A204.1 (cell line): ENCODE measurements around the gene DCHS1.

Experiments used
- FAIRE-seq: peaks from 2 replicates; lab custom pipeline; 2012; peaks lifted over from hg19 to GRCh38; lab: Jason Lieb, UNC

DCHS1 gene

GRCh38 chr11:6627762-6628241 lies 27.8 kb downstream of the DCHS1 start:
- FAIRE-seq, result no peak

DNA sequence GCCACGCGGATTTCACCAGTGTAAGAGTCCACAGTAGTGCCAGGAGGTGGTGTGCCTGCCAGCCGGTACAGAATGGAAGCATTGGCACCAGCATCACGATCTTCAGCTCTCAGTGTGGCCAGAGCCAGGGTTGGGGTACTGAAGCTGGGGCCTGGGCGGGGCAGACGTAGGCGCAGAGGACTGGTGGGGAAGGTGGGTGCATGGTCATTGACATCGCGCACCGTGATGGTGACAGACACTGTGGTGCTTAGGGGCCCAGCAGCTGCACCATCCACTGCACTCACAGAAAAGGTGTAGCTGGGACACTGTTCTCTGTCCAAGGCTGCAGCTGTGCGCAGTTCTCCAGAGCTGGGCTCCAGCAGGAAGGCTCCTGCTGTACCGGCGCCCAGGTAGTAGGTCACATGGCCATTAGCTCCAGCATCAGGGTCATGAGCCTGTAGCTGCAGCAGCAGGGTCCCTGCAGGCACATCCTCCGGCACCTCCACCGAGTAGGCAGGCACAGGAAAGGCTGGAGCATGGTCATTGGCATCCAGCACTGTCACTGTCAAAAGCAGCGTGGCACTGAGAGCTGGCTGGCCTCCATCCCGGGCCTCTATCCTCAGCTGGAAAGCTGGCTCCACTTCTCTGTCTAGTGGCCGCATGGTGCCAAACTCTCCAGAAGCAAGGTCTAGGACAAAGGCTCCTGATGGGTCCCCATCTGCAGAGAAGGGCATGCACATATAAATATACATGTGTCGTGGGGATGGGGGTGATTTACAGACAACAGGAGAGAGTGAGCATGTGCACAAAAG lies 28.4 kb downstream of the DCHS1 start:
- FAIRE-seq, result no peak

DNA sequence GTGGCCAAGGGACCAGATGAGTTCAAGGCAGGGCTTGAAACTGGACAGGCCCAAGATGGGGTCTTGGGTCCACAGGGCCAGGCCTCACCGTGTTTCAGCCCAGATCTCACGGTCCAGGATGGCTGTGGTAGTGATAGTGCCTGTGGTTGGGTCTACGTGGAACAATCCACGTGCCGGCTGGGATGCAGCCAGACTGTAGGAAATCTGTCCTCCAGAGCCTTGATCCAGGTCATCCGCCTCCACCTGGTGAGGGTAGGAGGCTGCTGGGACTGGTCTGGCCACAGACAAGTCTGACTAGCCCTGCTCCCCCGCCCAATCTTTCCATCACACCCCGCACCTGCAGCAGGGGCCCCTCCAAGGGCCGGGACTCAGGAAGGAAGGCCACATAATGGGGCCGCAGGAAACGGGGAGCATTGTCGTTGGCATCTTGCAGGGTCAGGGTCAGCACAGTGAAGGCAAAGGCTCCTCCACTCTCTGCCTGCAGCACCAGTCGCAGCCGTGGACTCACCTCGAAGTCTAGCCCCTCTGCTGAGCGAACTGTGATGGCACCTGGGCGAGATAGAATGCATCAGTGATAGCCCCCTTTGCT lies 29.7 kb downstream of the DCHS1 start:
- FAIRE-seq, result no peak

GRCh38 chr11:6625156-6625831 lies 30.3 kb downstream of the DCHS1 start:
- FAIRE-seq, result no peak

DNA sequence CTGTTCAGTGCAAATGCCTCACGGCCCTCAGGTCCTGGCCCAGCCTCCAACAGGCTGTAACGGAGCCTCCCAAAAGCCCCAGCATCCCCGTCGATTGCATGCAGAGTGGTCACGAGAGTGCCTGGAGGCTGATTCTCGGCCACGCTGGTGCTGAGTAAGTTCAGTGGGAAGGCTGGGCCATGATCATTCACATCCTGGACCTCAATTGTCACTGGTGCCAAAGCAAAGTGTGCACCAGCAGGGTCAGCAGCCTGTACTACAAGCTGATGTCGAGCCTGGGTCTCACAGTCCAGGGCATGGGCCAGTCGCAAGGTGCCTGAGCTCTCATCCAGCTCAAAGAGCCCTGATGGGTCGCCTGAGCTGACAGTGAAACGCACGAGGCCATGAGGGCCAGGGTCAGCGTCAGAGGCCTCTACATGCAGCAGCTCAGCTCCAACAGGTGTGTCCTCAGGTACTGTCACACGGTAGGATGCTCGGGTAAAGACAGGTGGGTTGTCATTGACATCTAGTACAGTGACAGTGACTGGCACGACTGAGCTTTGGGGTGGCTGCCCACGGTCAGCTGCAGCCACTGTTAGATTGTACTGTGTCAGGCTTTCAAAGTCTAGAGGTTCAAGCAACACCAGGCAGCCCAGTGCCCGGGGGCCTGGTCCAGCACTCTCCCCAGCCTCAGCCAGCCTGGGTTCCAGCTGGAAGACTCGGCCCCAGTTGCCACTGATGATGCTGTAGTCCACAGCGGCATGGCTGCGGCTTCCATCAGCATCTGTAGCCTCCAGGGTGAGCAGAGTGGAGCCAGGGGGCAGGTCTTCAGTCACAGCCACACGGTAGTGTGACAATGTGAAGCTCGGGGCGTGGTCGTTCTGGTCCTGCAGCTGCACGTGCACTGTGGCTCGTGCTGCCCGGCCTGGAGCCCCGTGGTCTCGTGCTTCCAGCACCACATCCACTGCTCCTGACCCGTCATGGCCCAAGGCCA lies 31.9 kb downstream of the DCHS1 start:
- FAIRE-seq, result no peak

DNA sequence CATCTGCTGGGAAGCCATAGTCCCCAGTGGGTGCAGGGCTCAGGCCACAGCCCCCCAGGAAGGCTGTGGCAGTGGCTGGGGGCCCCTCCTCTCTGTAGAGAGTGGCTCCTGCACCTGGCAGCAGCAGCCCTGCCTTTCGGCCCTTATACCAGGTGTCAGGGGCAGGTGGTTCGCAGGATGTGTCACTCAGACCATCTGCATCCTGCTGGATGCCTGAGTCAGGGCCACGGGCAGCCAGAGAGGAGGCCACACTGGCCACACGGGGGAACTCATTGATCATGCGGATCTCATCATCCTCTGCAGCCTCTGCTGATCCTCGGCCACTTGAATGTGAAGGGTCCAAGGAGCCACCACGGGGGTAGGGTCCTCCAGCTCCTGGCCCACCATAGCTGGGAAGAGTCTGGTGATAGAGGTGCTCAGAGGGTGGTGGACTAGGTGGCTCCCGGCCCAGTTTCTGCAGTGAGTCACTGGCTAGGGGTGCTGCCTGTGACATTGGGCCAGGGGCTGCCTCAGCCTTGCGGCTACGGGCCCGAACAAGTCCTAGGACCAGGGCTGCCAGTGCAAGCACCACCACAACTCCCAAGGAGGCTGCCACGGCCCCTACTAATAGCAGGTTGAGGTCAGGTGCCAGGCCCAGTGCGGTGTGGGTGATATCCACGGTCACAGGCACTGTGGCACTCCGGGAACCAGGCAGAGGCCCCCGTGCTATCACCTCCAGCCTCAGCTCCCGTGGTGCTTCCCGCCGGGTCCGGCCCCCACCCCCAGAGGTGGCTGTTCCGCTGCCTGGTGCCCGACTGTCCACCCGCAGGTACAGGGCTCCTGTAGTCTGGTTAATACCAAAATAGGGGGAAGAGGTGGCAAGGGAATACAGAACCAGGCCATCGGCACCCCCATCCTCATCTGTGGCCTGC lies 33.1 kb downstream of the DCHS1 start:
- no peak for FAIRE-seq

DNA sequence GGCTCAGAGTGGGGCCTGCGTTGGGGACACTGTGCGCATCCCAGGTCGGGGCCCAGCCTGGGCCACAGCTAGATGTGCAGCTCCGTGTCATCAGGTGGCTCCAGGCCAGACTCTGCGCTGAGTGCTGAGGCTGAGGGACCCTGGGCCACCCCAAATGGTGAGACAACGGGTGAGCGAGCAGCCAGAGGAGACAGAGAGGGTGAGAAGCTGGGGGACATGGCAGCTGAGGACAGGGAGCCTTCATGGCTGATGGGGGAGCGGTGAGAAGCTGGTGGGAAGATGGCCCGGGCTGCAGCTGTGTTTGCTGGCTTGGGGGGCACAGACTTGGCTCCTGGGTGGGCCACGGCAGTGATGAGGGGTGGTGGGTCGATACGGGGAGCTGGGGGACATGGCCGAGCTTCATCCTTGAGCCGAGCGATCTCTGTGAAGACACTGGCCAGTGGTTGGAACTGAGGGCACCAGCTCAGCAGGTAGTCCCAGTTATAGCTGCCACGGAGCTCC lies 33.8 kb downstream of the DCHS1 start:
- no peak for FAIRE-seq

- FAIRE-seq, result no peak
Measured at GRCh38 chr11:6620636-6621035, 35.0 kb downstream of the DCHS1 start.

GRCh38 chr11:6619004-6619745 lies 36.4 kb downstream of the DCHS1 start, which contains the start of gene TPP1:
TSS of gene TPP1 (minus strand) at chr11:6619422. CDS start at chr11:6619400, 22 bp downstream.
- FAIRE-seq, result peak; percentile 88

GRCh38 chr11:6618117-6619003 lies 37.2 kb downstream of the DCHS1 start:
- no peak for FAIRE-seq

DNA sequence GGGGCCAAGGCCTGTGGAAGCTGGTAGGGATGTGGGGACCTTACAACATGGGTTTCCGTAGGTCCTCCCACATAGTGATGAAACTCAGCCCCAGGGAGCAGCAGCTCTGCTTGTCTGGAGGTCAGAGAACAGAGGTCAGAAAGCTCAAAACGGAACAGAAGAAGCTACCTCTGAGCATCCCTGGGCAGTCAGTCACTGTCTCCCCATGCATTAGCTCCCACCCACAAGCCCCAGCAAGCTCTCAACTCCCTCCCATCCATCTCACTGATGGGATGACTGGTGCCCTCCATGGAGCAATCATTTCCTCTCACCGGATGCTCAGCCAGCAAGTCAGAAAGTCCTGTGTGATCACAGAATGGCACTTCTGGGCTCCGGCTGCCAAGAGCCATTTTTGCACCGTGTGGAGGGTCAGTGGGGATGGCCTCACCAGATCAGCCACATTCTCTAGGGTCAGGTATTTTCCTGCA lies 38.3 kb downstream of the DCHS1 start:
- no peak for FAIRE-seq

DNA sequence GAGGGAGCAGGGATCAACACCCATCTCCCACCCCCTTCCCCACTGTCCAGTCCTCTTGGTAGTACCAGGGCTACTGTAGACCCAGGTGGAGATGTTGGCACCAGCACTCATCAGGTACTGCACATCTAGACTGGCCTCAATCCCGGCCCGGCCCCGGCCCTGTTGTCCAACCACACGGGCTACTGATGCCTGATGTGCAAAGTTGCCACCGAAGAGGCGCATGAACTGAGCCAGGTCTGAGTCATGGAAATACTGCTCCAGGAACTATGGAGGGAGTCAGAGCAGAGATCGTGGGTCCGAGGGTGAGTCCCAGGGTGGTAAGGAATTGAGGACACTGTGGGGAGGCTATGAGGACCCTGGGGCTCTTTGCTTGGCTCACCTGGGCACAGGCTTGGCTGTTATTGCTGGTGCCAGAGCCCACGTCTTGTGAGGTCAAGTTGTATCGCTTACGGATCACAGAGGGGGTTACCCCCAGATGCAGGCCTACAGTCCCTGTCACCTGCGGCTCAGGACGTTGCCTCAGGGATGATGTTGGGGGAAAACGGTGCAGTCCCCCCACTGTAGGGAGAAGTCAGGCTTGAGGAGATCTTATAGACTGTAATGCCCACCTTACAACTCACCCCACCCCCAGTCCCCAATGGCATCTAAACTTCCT lies 38.9 kb downstream of the DCHS1 start:
- no peak for FAIRE-seq

GRCh38 chr11:6615882-6616585 lies 39.6 kb downstream of the DCHS1 start:
- no peak for FAIRE-seq

DNA sequence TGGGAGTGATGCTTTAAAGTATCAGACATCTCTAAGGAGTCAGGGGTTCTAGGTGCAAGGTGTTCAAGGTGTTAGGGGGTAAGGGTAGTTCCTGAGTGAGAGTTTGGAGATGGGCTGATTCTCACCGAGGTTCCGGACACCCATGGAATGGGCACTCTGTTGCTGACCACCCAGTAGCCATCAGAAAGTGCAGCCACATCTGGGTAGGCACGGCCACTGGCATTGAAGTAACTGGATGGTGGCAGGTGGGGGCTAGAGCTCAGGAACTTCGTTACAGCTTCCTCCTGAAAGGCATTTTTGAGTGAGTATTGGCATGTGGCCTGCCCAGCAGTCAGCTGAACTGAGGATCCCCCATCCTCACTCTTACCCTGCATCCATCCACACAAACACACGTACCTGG lies 40.6 kb downstream of the DCHS1 start:
- FAIRE-seq, result no peak

DNA sequence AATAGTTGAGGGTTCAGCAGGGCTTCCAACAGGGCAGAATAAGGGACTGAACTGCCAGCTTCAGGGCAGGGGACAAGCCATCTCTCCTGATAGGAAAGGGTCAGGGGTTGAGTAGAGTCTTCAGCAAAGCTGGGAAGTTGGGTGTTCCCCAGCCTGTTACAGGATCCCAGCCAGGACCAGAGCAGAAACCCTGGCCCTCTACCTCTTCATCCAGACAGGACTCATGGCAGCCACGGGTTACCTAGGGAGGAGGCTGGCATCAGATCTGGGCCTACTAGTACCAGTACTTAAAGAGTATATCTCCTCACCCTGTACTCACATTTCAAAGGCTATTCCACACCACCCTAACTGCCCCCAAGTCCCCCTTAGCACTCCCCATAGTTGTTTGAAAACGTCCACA lies 41.2 kb downstream of the DCHS1 start:
- no peak for FAIRE-seq

- no peak for FAIRE-seq
Measured at GRCh38 chr11:6613496-6613895, 42.1 kb downstream of the DCHS1 start.

DNA sequence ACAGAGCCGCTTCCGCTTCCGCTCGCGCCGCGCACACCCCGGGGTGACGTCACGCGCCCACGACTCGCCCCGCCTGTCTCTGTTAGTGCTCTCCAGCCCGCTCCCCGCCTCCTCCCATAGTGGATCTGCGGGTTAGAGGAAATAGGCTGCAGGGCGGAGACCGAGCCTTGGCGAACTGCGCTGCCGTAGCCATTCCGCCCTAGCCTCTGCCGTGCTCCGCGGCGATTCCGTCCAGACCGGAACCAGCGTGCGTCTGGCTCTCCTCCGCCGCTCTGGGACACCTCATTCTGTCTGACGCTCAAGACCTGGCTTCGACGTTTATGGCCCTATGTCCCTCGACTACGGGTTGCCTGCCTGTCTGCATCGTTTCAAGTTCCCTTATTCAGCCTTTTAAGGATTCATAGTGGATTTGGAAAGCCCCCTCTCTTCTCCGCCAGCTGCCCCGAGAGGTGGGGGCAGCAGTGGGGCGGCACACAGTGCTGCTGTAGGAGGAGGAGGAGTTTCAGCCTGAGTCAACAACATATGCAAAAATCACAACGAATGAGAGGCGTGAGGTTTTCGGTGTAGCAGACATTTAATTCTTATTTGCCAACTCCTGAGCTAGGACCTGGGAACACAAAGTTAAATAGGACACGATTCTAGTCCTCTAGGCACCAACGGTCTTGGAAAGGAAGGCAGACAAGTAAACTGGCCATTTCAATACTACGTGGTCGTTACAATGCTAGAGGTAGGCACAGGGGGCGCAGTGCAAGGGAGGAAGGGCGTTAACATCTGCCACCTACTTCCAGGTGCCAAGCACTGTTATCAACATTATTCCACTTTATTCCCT lies 43.2 kb downstream of the DCHS1 start, which contains the start of gene TAF10:
Gene TAF10 (minus strand): TSS at position 4 of the 829 bp plus-strand sequence. CDS start 27 bp downstream, outside the sequence.
- FAIRE-seq, result no peak
